Measurements from ENCODE around the gene TSHZ2.

Gene TSHZ2

DNA sequence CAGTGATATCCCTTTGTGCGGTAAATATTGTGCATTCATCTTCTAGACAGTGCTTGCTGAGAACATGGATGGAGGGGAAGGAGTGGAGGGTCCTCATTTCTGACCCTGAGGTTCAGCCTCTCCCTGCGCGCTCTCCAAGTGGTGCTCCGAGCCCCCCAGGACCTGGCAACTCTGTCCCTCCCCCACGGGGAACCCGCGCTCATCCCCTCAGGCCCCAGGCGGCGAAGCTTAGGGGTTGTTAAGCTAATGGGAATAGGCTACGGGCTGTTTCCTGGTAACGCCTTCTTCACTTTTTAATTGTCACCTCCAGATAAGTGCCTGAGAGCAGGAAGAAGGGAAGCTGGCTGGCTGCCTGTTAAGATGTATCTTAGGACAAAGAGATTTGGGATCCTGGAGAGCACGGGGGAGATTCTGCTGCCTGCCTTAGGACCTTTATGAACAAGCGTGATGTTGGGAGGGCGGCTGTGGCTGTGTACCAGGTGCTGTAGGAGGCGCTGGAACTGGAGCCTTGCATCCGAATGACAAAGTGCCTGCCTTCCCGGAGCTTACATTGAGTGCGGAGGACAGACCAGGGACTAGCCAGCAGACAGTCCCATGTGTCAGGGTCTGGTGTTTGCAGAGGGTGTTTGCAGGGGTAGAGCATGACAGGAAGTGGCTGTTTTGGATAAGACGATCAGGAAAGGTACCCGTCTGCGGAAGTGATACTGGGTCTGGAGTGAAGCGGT is 11.7 kb downstream of the TSHZ2 start:
- DNase-seq (ENCODE audit: low read depth in 2 of 2), result no peak
- TF ChIP-seq CTCF (IDR thresholded peaks at IDR 0.05; ENCODE audit: low read depth, low read length), result no peak
- no peak overlapping the region for H3K4me3 ChIP-seq (replicated peaks in 1 of 2; ENCODE audit: low read depth in 2 of 2, low read length in 2 of 2)

DNA sequence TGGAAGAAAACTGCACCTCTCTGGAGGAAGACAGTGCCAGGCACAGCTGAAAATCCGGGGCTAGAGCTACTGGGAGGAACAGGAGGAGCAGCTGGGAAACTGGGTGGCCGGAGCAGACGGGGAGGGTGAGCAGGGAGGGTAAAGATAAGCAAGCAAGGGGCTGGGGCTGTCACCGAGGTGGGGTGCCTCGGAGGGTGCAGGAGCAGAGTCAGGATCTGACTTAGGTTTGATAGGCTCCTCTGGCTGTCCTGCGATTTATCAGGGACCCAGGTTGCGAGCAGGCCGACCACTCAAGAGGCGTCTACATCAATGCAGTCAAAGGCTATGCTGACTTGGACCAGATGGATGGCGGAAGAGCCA is 12.3 kb downstream of the TSHZ2 start:
- H3K4me3 ChIP-seq (replicated peaks in 1 of 2; ENCODE audit: low read depth in 2 of 2, low read length in 2 of 2), result no peak overlapping the region
- no peak for TF ChIP-seq CTCF (IDR thresholded peaks at IDR 0.05; ENCODE audit: low read depth, low read length)
- no peak for DNase-seq (ENCODE audit: low read depth in 2 of 2)

DNA sequence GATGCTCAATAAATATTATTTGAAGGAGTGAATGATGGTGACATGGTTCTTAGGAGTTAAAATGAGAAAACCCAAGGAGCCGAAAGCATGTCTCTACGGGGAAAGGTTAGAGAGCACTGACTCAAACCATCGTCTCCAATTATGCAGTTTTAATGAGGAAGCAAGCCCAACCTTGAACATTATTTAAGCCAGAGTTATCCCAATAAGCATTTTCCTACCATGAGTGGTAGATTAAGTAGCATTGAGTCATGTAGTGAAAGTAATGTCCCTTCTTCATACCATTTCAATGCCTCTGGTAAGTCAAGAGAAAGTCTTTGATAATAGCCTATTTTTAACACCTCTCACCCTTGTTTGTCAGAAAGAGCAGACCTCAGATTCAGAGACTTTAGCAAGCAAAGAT is 13.5 kb downstream of the TSHZ2 start:
- no peak overlapping the region for H3K4me3 ChIP-seq (replicated peaks in 1 of 2; ENCODE audit: low read depth in 2 of 2, low read length in 2 of 2)
- DNase-seq (ENCODE audit: low read depth in 2 of 2), result no peak
- TF ChIP-seq CTCF (IDR thresholded peaks at IDR 0.05; ENCODE audit: low read depth, low read length), result no peak

DNA sequence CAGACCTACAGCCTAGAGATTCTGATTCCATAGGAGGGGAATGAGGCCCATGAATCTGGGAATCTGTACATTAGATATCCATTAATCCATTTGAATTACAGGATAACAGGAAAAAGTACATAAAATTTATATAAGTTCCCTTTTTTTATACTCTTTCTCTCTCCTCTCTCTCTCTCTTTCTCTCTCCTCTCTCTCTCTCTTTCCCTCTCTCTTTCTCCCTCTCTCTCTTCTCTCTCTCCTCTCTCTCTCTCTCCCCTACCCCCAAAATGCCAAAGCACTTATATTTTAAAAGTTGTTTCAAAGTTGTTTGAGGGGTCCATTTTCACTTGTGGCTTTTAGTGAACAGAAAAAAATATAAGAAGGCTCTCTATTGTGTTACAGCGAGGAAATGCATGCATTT is 15.1 kb downstream of the TSHZ2 start:
- H3K4me3 ChIP-seq (replicated peaks in 1 of 2; ENCODE audit: low read depth in 2 of 2, low read length in 2 of 2), result no peak overlapping the region
- no peak for TF ChIP-seq CTCF (IDR thresholded peaks at IDR 0.05; ENCODE audit: low read depth, low read length)
- DNase-seq (ENCODE audit: low read depth in 2 of 2), result no peak

DNA sequence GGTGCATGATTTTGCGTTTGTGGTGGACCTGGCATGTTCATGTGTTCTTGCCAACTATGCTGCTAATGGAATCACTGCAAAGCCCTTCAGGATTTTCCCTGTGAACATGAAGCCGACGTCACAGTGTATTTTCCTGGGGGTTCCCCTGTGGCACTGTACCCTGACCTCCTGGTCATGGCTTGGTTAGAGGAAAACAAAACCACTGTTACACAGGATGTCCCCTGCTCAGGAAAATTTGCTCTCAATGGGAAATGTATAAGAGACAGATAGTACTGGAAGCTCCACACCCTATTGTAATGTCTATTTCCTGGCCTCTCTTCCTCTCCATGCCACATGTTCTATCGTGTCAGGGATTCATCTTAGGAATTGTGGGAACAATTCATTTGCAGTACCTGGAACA is 19.7 kb downstream of the TSHZ2 start:
- no peak for TF ChIP-seq CTCF (IDR thresholded peaks at IDR 0.05; ENCODE audit: low read depth, low read length)
- no peak for DNase-seq (ENCODE audit: low read depth in 2 of 2)

DNA sequence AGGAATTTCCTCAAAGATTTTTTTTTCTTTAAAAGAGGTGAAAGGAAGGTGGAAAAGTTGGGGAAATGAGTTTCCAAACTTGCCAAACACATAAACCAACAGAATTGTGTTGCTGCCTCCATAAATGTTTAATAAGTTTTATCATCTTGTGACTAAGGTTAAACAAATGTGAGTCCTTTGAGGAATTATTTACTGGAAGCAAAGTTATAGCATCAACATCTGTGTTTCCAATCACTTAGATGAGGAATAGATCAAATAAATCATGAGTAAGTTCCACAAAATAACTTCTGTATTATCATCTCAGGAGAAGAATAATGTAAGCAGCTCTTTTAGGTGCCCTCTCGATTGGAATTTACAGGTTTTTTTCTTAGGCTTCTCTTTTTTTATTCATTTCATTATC is 20.5 kb downstream of the TSHZ2 start:
- H3K4me3 ChIP-seq (replicated peaks in 1 of 2; ENCODE audit: low read depth in 2 of 2, low read length in 2 of 2), result no peak overlapping the region
- no peak for TF ChIP-seq CTCF (IDR thresholded peaks at IDR 0.05; ENCODE audit: low read depth, low read length)
- no peak for DNase-seq (ENCODE audit: low read depth in 2 of 2)

More for the DNA sequence above, 19.7 kb downstream of the TSHZ2 start:
- H3K4me3 ChIP-seq (replicated peaks in 1 of 2; ENCODE audit: low read depth in 2 of 2, low read length in 2 of 2), result no peak overlapping the region

- H3K4me3 ChIP-seq (replicated peaks in 1 of 2; ENCODE audit: low read depth in 2 of 2, low read length in 2 of 2), result no peak overlapping the region
- DNase-seq (ENCODE audit: low read depth in 2 of 2), result no peak
- TF ChIP-seq CTCF (IDR thresholded peaks at IDR 0.05; ENCODE audit: low read depth, low read length), result no peak
Measured at GRCh38 chr20:52993076-52993475, 20.9 kb downstream of the TSHZ2 start.

All from cardiac fibroblast (primary cell).